ENCODE data around the gene RETN. TPM values are rescaled to one million over a fixed set of nuclear protein-coding genes. Genes with fewer than 3 reads are reported as not detected.

The RETN gene
- total RNA-seq, 2 experiments from 2014 or later, result 4.4 to 4.8 TPM

GRCh38 chr19:7631577-7631976 lies 37.3 kb upstream of the RETN start:
- ATAC-seq (ENCODE audit: low read depth) (no peak), DNase-seq (no peak)
- Mint-ChIP-seq H3K27me3 (no peaks in the 10 kb centered on the region), H3K4me3 (no peak overlapping the region), H3K36me3 (peaks cover 6% of the 10 kb centered on the region), H3K4me1 (peaks cover 32% of the 10 kb centered on the region), H3K27ac (no peak overlapping the region), H3K9me3 (no peaks in the 10 kb centered on the region)
- POLR2A ChIA-PET, result no interaction called here

GRCh38 chr19:7632340-7633203 lies 36.3 kb upstream of the RETN start:
- Mint-ChIP-seq H3K27me3 (no peaks in the 10 kb centered on the region), H3K36me3 (peaks cover 6% of the 10 kb centered on the region), H3K27ac (no peak overlapping the region), H3K4me3 (no peak overlapping the region), H3K9me3 (no peaks in the 10 kb centered on the region), H3K4me1 (peaks cover 33% of the 10 kb centered on the region)
- DNase-seq (no peak), ATAC-seq (ENCODE audit: low read depth) (no peak)
- POLR2A ChIA-PET, result no interaction called here

- Mint-ChIP-seq H3K27me3 (no peaks in the 10 kb centered on the region), H3K4me1 (peaks cover 24% of the 10 kb centered on the region), H3K4me3 (no peak within 1 kb of the TSS), H3K36me3 (peaks cover 4% of the 10 kb centered on the region), H3K9me3 (no peaks in the 10 kb centered on the region), H3K27ac (no peak within 1 kb of the TSS)
- DNase-seq, result no peak
- ATAC-seq (ENCODE audit: low read depth), result no peak
- POLR2A ChIA-PET, result no interaction called here
These were observed 35.2 kb upstream of the RETN start, which contains the start of gene PCP2 for GRCh38 chr19:7633698-7634097. Gene PCP2 (minus strand): TSS chr19:7633719. CDS start chr19:7633457, 262 bp downstream.

GRCh38 chr19:7635670-7636069 lies 33.2 kb upstream of the RETN start:
- POLR2A ChIA-PET, result interaction anchor here (0.6 to 1.2 kb wide), 2 partner anchors 16 to 40 kb away, joined by 3 to 4 read pairs; no protein-coding TSS in a partner anchor
- peak overlapping the region; percentile 67 for H3K4me3 Mint-ChIP-seq
- H3K9me3 Mint-ChIP-seq, result no peaks in the 10 kb centered on the region
- DNase-seq, result no peak
- H3K27ac Mint-ChIP-seq, result peak overlapping the region; percentile 8
- no peak for ATAC-seq (ENCODE audit: low read depth)
- H3K36me3 Mint-ChIP-seq, result peaks cover 12% of the 10 kb centered on the region
- no peaks in the 10 kb centered on the region for H3K27me3 Mint-ChIP-seq
- peaks cover 22% of the 10 kb centered on the region for H3K4me1 Mint-ChIP-seq

- H3K36me3 Mint-ChIP-seq, result peaks cover 12% of the 10 kb centered on the region
- H3K27ac Mint-ChIP-seq, result peak overlapping the region; percentile 93
- H3K4me1 Mint-ChIP-seq, result peaks cover 18% of the 10 kb centered on the region
- DNase-seq, result no peak
- H3K27me3 Mint-ChIP-seq, result no peaks in the 10 kb centered on the region
- POLR2A ChIA-PET, result interaction anchor here (1.2 kb wide), 1 partner anchor 16 kb away, joined by 3 read pairs; no protein-coding TSS in a partner anchor
- no peaks in the 10 kb centered on the region for H3K9me3 Mint-ChIP-seq
- H3K4me3 Mint-ChIP-seq, result peak overlapping the region; percentile 86
- ATAC-seq (ENCODE audit: low read depth), result no peak
These were observed 32.5 kb upstream of the RETN start for GRCh38 chr19:7636317-7636690.

- peak within 1 kb of the TSS; percentile 86 for H3K4me3 Mint-ChIP-seq
- H3K4me1 Mint-ChIP-seq, result peaks cover 15% of the 10 kb centered on the region
- peak; percentile 97 for DNase-seq
- peak within 1 kb of the TSS; percentile 93 for H3K27ac Mint-ChIP-seq
- peaks cover 12% of the 10 kb centered on the region for H3K36me3 Mint-ChIP-seq
- POLR2A ChIA-PET, result interaction anchor here (1.0 to 2.2 kb wide), 8 partner anchors 7 to 114 kb away, joined by 4 to 11 read pairs (median 6); partner anchors contain the start of genes MCOLN1, PET100 and TRAPPC5
- peak; percentile 92 for ATAC-seq (ENCODE audit: low read depth)
- H3K9me3 Mint-ChIP-seq, result no peaks in the 10 kb centered on the region
- no peaks in the 10 kb centered on the region for H3K27me3 Mint-ChIP-seq
These were observed 32.0 kb upstream of the RETN start, which contains the start of gene STXBP2 for GRCh38 chr19:7636691-7637373. Gene STXBP2 (plus strand): TSS chr19:7637110. CDS start chr19:7637150, 40 bp downstream.

- ATAC-seq (ENCODE audit: low read depth) (peak; percentile 9), DNase-seq (no peak)
- POLR2A ChIA-PET, result interaction anchor here (0.6 to 2.2 kb wide), 9 partner anchors 8 to 115 kb away, joined by 3 to 11 read pairs (median 6); partner anchors contain the start of genes MCOLN1, PET100 and TRAPPC5
- Mint-ChIP-seq H3K27ac (peak overlapping the region; percentile 82), H3K9me3 (no peaks in the 10 kb centered on the region), H3K27me3 (no peaks in the 10 kb centered on the region), H3K4me1 (peaks cover 15% of the 10 kb centered on the region), H3K4me3 (peak overlapping the region; percentile 86), H3K36me3 (peaks cover 12% of the 10 kb centered on the region)
These were observed 31.2 kb upstream of the RETN start for GRCh38 chr19:7637374-7638256.

GRCh38 chr19:7638802-7639465 lies 29.9 kb upstream of the RETN start:
- Mint-ChIP-seq H3K4me1 (peaks cover 15% of the 10 kb centered on the region), H3K36me3 (peaks cover 19% of the 10 kb centered on the region), H3K4me3 (no peak overlapping the region), H3K27ac (peak overlapping the region; percentile 20), H3K27me3 (no peaks in the 10 kb centered on the region), H3K9me3 (no peaks in the 10 kb centered on the region)
- POLR2A ChIA-PET, result interaction anchor here (0.5 to 2.2 kb wide), 3 partner anchors 9 to 501 kb away, joined by 3 to 11 read pairs (median 7); partner anchors contain the start of gene PET100
- no peak for ATAC-seq (ENCODE audit: low read depth)
- no peak for DNase-seq

GRCh38 chr19:7639863-7640348 lies 28.9 kb upstream of the RETN start:
- no peaks in the 10 kb centered on the region for H3K9me3 Mint-ChIP-seq
- ATAC-seq (ENCODE audit: low read depth), result no peak
- no peak overlapping the region for H3K4me3 Mint-ChIP-seq
- no peak overlapping the region for H3K27ac Mint-ChIP-seq
- H3K27me3 Mint-ChIP-seq, result no peaks in the 10 kb centered on the region
- POLR2A ChIA-PET, result no interaction called here
- DNase-seq, result no peak
- peaks cover 13% of the 10 kb centered on the region for H3K4me1 Mint-ChIP-seq
- peaks cover 19% of the 10 kb centered on the region for H3K36me3 Mint-ChIP-seq

GRCh38 chr19:7640803-7641202 lies 28.0 kb upstream of the RETN start:
- POLR2A ChIA-PET, result interaction anchor here (0.6 to 1.0 kb wide), 2 partner anchors 11 to 232 kb away, joined by 3 read pairs; partner anchors contain the start of genes PET100 and XAB2
- no peaks in the 10 kb centered on the region for H3K9me3 Mint-ChIP-seq
- H3K4me3 Mint-ChIP-seq, result no peak overlapping the region
- H3K27ac Mint-ChIP-seq, result no peak overlapping the region
- ATAC-seq (ENCODE audit: low read depth), result no peak
- H3K36me3 Mint-ChIP-seq, result peaks cover 21% of the 10 kb centered on the region
- H3K4me1 Mint-ChIP-seq, result peaks cover 13% of the 10 kb centered on the region
- H3K27me3 Mint-ChIP-seq, result no peaks in the 10 kb centered on the region
- DNase-seq, result no peak

GRCh38 chr19:7641290-7642276 lies 27.3 kb upstream of the RETN start:
- Mint-ChIP-seq H3K9me3 (no peaks in the 10 kb centered on the region), H3K4me1 (peaks cover 11% of the 10 kb centered on the region), H3K36me3 (peaks cover 23% of the 10 kb centered on the region), H3K27me3 (no peaks in the 10 kb centered on the region), H3K27ac (no peak overlapping the region), H3K4me3 (no peak overlapping the region)
- DNase-seq (no peak), ATAC-seq (ENCODE audit: low read depth) (no peak)
- POLR2A ChIA-PET, result interaction anchor here (0.6 to 1.0 kb wide), 2 partner anchors 12 to 233 kb away, joined by 3 read pairs; partner anchors contain the start of genes PET100 and XAB2
